Suprapubic skin (tissue), 4 donors: ENCODE results near the gene NR1H3.

ENCODE experiments used
- EP300 ChIP-seq: sonication (generic); formaldehyde crosslinking; IDR thresholded peaks from one replicate; pipeline ENCODE4 v1.6.1; 2017; ENCODE audit warnings: antibody characterized with exemption
- POLR2A ChIP-seq, 2 donors: fragments of 450-650 bp; IDR thresholded peaks; one replicate each; pipeline ENCODE4 v1.6.1; 2017; ENCODE audit warnings: antibody characterized with exemption in 2 of 2, mild to moderate bottlenecking in 2 of 2, moderate library complexity in 2 of 2
- POLR2AphosphoS5 ChIP-seq, 3 donors: sonication (generic); formaldehyde crosslinking; IDR thresholded peaks; one replicate each; pipeline ENCODE4 v1.6.1; 2017; ENCODE audit warnings: antibody characterized with exemption in 3 of 3
- TF ChIP-seq, protein P1 (sequence below), 2 donors: fragments of 200-600 bp in 1 of 2; fragments of 450-650 bp in 1 of 2; sonication (generic) in 1 of 2; IDR thresholded peaks; one replicate each; pipeline ENCODE4 v1.5.1; 2016 to 2019; ENCODE audit warnings: antibody characterized with exemption in 2 of 2, mild to moderate bottlenecking in 1 of 2, moderate library complexity in 1 of 2

DNA sequence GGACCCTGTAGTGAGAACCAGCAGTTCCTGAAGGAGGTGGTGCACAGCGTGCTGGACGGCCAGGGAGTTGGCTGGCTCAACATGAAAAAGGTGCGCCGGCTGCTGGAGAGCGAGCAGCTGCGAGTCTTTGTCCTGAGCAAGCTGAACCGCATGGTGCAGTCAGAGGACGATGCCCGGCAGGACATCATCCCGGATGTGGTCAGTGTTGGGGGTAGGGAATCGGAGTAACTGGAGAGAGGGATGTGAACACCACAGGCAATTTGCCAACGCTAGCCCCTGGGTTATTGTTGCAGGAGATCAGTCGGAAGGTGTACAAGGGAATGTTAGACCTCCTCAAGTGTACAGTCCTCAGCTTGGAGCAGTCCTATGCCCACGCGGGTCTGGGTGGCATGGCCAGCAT lies 32.1 kb downstream of the NR1H3 start:
- TF ChIP-seq, protein P1, sequence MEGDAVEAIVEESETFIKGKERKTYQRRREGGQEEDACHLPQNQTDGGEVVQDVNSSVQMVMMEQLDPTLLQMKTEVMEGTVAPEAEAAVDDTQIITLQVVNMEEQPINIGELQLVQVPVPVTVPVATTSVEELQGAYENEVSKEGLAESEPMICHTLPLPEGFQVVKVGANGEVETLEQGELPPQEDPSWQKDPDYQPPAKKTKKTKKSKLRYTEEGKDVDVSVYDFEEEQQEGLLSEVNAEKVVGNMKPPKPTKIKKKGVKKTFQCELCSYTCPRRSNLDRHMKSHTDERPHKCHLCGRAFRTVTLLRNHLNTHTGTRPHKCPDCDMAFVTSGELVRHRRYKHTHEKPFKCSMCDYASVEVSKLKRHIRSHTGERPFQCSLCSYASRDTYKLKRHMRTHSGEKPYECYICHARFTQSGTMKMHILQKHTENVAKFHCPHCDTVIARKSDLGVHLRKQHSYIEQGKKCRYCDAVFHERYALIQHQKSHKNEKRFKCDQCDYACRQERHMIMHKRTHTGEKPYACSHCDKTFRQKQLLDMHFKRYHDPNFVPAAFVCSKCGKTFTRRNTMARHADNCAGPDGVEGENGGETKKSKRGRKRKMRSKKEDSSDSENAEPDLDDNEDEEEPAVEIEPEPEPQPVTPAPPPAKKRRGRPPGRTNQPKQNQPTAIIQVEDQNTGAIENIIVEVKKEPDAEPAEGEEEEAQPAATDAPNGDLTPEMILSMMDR (IDR thresholded peaks at IDR 0.05), result no peak
- TF ChIP-seq POLR2A (IDR thresholded peaks at IDR 0.05) (no peak), POLR2AphosphoS5 (IDR thresholded peaks at IDR 0.05) (no peak), EP300 (no peak)
